Transverse colon (tissue), 4 donors: Measurements from ENCODE around the gene GTPBP1. TPM values are rescaled to one million over a fixed set of nuclear protein-coding genes. Genes with fewer than 3 reads are reported as not detected.

ENCODE experiments used
- DNase-seq: peaks from one replicate; pipeline ENCODE4 v3.0.0-alpha.2; 2019
- H3K27ac ChIP-seq, 4 donors: fragments of 200-600 bp; sonication (generic); 2 replicates each; pipeline ENCODE4 v1.5.1; 2016 to 2018; ENCODE audit warnings: inconsistent platforms in 4 of 4
- H3K27me3 ChIP-seq: fragments of 200-600 bp; sonication (generic); 2 replicates; pipeline ENCODE4 v1.5.1; 2017; ENCODE audit warnings: inconsistent platforms
- H3K36me3 ChIP-seq, 4 donors: fragments of 200-600 bp; sonication (generic); 2 replicates each; pipeline ENCODE4 v1.5.1; 2017 to 2019; ENCODE audit warnings: inconsistent platforms in 4 of 4
- H3K4me1 ChIP-seq, 4 donors: fragments of 200-600 bp; sonication (generic); 2 replicates each; pipeline ENCODE4 v1.5.1; 2017 to 2020; ENCODE audit warnings: inconsistent platforms in 4 of 4
- H3K4me3 ChIP-seq, 4 donors: fragments of 200-600 bp; sonication (generic); 1 replicate in 1 of 4; 2 replicates in 3 of 4; pipeline versions ENCODE4 v1.5.1 to v1.6.1; 2017 to 2019; ENCODE audit warnings: inconsistent platforms in 4 of 4
- H3K9me3 ChIP-seq, 2 donors: fragments of 200-600 bp; sonication (generic); 2 replicates each; pipeline ENCODE4 v1.5.1; 2017 to 2019; ENCODE audit warnings: inconsistent platforms in 2 of 2
- EP300 ChIP-seq: sonication (generic); formaldehyde crosslinking; IDR thresholded peaks from one replicate; pipeline ENCODE4 v1.6.1; 2017; ENCODE audit warnings: antibody characterized with exemption, low read depth
- POLR2A ChIP-seq: fragments of 450-650 bp; IDR thresholded peaks from one replicate; pipeline ENCODE4 v1.6.1; 2016; ENCODE audit warnings: antibody characterized with exemption, mild to moderate bottlenecking, moderate library complexity
- POLR2AphosphoS5 ChIP-seq, 3 donors: sonication (generic); formaldehyde crosslinking; IDR thresholded peaks; one replicate each; pipeline ENCODE4 v1.6.1; 2016; ENCODE audit warnings: antibody characterized with exemption in 3 of 3
- WGBS, 2 donors: methylation state at CpG; one replicate each; pipeline ENCODE4 v1.1.5; 2018; ENCODE audit warnings: low coverage in 1 of 2; 5-methylcytosine and 5-hydroxymethylcytosine counted together
- in situ Hi-C, 4 donors: fragments of 200-750 bp; cut with MboI; loops; one replicate each; pipeline versions ENCODE4 v1.15.0 to v1.15.1; 2017; ENCODE audit warnings: low sequenced_read_pairs in 3 of 4, low pct_ligation_motif_present in 1 of 4, low pct_unique_long_range_greater_than_20kb in 1 of 4
- intact Hi-C: fragments of 100-400 bp; cut with DNase I; formaldehyde crosslinking; loops from one replicate; pipeline ENCODE4 v1.15.1; 2023; ENCODE audit warnings: low total_unique reads
- total RNA-seq, 4 donors: library from RNA; depleted of rRNA; stranded (reverse); fragments of >200 nt; gene quantifications; one replicate each; pipeline ENCODE4 v1.1.0, GENCODE V29; 2016
- TF ChIP-seq, protein P1 (sequence below), 5 experiments: fragments of 200-600 bp in 3 of 5; fragments of 450-650 bp in 2 of 5; sonication (generic) in 3 of 5; IDR thresholded peaks; 1 replicate in 2 of 5; 2 replicates in 3 of 5; pipeline ENCODE4 v1.5.1; 2016 to 2017; ENCODE audit warnings: antibody characterized with exemption in 5 of 5, inconsistent platforms in 3 of 5, mild to moderate bottlenecking in 2 of 5, moderate library complexity in 1 of 5

GTPBP1 gene
- total RNA-seq, 4 donors from 2014 or later: 51.5 to 84.9 (median 77.6) TPM

DNA sequence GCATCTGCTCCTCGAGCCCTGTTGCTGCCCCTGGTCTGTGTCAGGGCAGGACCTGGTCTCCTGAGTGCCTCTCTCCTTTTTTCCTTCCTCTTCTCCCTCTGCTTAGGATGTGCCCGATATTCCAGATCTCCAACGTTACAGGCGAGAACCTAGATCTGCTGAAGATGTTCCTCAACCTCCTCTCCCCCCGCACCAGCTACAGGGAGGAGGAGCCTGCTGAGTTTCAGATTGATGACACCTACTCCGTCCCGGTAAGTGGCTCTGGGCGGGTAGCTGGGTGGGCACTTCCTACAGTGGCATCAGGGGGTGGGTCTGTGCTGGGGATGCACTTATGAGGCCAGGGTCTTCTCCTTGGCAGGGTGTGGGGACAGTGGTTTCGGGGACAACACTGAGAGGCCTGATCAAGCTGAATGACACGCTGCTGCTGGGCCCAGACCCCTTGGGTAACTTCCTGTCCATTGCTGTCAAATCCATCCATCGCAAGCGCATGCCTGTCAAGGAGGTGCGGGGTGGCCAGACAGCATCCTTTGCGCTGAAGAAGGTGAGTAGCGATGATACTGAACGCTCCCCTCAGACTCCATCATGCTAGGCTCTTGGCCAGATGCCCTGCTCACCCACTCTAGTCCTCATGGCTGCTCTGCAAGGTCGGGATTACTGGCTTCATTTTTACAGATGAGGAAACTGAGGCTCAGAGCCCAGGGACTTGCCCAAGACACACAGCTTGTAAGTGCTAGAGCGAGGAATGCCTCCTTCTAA, 20.3 kb downstream of the GTPBP1 start:
- H3K27me3 ChIP-seq: no peaks in the 10 kb centered on the region
- H3K4me1 ChIP-seq: no peaks in the 10 kb centered on the region
- DNase-seq: no peak
- TF ChIP-seq, protein P1, sequence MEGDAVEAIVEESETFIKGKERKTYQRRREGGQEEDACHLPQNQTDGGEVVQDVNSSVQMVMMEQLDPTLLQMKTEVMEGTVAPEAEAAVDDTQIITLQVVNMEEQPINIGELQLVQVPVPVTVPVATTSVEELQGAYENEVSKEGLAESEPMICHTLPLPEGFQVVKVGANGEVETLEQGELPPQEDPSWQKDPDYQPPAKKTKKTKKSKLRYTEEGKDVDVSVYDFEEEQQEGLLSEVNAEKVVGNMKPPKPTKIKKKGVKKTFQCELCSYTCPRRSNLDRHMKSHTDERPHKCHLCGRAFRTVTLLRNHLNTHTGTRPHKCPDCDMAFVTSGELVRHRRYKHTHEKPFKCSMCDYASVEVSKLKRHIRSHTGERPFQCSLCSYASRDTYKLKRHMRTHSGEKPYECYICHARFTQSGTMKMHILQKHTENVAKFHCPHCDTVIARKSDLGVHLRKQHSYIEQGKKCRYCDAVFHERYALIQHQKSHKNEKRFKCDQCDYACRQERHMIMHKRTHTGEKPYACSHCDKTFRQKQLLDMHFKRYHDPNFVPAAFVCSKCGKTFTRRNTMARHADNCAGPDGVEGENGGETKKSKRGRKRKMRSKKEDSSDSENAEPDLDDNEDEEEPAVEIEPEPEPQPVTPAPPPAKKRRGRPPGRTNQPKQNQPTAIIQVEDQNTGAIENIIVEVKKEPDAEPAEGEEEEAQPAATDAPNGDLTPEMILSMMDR (IDR thresholded peaks at IDR 0.05): no peak
- TF ChIP-seq POLR2AphosphoS5 (IDR thresholded peaks at IDR 0.05): no peak
- no peak for TF ChIP-seq POLR2A
- TF ChIP-seq EP300: no peak
- 90 to 100% methylated on average over 1 to 18 of the region's 18 CpGs for WGBS, 2 donors
- peaks cover 0 to 81% (median 40%) of the 10 kb centered on the region in 4 donors for H3K36me3 ChIP-seq
- in situ Hi-C loops (no loop called here), intact Hi-C loops (no loop called here)
- H3K27ac ChIP-seq: no peak overlapping the region
- H3K9me3 ChIP-seq: no peaks in the 10 kb centered on the region
- H3K4me3 ChIP-seq: no peak overlapping the region

DNA sequence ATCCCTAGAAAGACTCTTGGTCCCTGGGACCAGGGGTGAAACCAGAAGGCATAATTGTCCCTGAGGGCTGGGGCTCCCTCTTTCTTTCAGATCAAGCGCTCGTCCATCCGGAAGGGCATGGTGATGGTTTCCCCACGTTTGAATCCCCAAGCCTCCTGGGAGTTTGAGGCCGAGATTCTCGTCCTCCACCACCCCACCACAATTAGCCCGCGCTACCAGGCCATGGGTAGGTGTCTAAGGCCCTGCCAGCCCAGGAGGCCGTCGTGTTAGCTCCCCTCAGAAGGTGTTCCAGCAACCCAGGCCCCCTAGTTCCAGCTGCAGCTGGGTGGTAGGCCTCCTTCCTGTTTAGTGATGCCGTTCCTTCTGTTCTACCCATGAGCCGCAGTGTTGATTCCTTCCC, 21.4 kb downstream of the GTPBP1 start:
- peaks cover 0 to 71% (median 39%) of the 10 kb centered on the region in 4 donors for H3K36me3 ChIP-seq
- 90 to 92% methylated on average over 2 to 12 of the region's 12 CpGs for WGBS, 2 donors
- no peak for DNase-seq
- no peak overlapping the region for H3K27ac ChIP-seq
- H3K4me3 ChIP-seq: no peak overlapping the region
- H3K4me1 ChIP-seq: no peaks in the 10 kb centered on the region
- intact Hi-C loops (no loop called here), in situ Hi-C loops (no loop called here)
- H3K27me3 ChIP-seq: no peaks in the 10 kb centered on the region
- TF ChIP-seq POLR2A: no peak
- no peak for TF ChIP-seq POLR2AphosphoS5 (IDR thresholded peaks at IDR 0.05)
- TF ChIP-seq, protein P1 (IDR thresholded peaks at IDR 0.05): no peak
- TF ChIP-seq EP300: no peak
- H3K9me3 ChIP-seq: no peaks in the 10 kb centered on the region

DNA sequence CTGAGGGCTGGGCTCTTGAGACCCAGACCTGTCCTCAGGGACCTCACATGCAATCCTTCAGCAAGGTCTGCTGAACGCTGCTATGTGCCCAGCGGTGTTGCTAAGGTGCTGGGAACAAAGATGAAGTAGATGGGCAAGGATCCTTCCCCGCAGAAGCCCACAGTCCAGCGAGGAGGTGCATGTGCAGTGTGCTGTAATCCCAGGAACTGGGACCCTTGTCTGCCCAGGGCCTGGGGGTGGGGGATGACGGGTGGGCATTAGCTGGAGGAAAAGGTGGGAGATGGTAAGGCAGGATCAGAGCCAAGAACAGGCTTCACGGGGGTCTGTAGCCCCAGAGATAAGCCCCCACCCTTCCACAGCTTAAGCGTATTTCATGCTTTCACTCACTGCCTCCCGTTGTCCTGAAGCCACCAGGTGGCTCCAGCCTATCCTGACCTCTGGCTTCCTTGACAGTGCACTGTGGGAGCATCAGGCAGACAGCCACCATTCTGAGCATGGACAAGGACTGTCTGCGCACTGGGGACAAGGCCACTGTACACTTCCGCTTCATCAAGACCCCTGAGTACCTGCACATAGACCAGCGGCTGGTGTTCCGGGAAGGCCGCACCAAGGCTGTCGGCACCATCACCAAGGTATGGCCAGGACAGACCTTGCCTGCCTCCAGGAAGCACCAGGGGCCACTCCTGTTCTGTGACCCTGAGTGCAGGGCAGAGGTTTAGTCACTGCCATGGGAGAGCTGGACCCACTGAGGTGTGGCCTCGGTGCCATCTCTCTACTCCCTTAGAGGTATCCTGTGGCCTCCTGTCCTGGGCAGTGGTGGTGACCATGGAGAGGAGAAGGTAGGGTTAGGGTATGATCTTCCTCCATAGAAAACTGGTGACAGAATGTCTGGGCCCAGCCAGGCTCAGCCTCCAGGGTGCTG, 22.0 kb downstream of the GTPBP1 start:
- H3K27me3 ChIP-seq: no peaks in the 10 kb centered on the region
- in situ Hi-C loops: no loop called here
- DNase-seq: no peak
- no peak overlapping the region for H3K27ac ChIP-seq
- TF ChIP-seq EP300 (no peak), POLR2A (no peak), POLR2AphosphoS5 (IDR thresholded peaks at IDR 0.05) (no peak)
- TF ChIP-seq, protein P1 (IDR thresholded peaks at IDR 0.05): no peak
- no peak overlapping the region for H3K4me3 ChIP-seq
- H3K36me3 ChIP-seq: peaks cover 0 to 65% (median 36%) of the 10 kb centered on the region in 4 donors
- 90 to 94% methylated on average over 2 to 15 of the region's 15 CpGs for WGBS, 2 donors
- H3K4me1 ChIP-seq: peaks cover 1 to 2% (median 1%) of the 10 kb centered on the region in 4 donors
- no peaks in the 10 kb centered on the region for H3K9me3 ChIP-seq
- intact Hi-C loops: no loop called here
